GM21423 (cell line): ENCODE data around the gene HDAC7.

Experiments used
- ATAC-seq: cut with Tn5 transposase; IDR thresholded peaks from one replicate; pipeline ENCODE4 v1.9.1; 2021; ENCODE audit warnings: mild to moderate bottlenecking, moderate library complexity; ENCODE audit not compliant: unreplicated experiment

HDAC7 gene

DNA sequence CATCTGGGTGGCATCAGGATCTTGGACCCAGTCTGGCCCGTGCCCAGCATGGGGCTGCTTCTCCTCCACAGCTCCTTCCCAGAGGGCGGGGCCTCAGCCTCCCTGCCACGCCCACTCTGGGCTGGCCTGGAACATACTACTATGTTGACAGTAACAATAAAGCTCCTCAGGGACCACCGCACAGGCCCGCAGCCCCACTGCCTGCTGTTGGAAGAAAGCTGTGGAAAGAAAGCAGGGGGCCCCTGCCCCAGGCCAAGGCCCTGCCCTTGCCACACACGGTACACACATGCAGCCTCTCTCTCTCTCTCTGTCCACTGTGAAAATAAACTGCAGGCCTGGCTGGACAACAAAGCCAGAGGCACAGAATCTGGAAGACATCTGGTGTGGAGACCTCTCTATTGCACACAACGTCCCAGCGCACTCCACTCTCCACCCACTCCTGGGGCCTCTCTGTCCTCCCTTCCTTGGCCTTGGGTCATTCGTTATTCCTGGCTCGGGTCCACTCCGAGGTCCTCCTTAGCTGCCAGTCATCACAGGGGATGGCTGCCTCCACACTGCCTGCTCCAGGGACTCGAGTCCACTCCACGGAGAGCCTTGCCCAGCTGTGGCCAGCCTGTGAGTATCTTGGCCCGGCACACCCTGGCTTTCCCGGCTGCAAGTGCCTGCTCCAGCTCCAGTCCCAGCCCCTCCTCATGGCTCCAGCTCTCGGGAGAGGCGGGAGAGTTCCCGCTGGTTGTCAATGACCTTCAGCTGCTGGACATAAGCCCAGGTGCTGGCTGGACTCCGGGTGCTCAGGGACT, 82.6 kb downstream of the HDAC7 start:
- ATAC-seq: no peak

DNA sequence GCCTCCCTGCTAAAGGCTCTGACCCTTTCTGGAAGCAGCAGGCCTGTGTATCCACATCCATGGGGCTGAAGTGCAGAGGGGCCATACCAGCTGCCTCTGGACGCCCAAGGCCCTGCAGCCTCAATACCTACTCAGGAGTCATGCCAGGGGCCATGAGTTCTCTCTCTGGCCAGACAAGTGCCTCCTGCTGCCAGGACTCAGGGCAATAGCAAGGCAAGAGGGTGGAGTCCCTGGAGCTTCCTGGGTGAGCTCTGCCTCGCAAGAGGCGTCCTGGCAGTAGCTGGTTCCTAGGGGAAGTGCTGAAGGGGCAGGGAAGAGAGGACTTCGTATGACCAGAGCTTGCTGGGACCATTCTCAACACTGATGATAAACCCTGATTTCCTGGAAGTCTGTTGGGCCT, 83.5 kb downstream of the HDAC7 start:
- ATAC-seq: no peak

DNA sequence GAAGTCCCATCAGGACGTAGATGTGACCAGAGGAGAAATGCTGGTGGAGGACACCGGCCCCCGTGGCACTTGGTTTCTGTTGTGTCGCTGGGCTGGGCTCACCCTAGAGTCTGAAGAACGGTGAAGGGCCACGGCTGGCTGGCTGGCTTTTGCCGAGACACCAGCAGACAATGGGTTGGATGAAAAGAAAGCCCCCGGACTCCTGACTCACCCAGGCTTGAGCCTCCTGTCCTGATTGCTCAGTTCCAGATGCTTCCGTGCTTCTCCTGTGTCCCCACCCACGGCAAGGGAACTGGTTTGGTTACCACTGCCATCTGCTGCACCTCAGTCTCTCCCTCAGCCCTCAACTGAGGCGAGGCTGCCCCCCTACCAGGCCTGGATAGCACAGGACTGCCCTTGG, 84.1 kb downstream of the HDAC7 start:
- ATAC-seq: no peak

DNA sequence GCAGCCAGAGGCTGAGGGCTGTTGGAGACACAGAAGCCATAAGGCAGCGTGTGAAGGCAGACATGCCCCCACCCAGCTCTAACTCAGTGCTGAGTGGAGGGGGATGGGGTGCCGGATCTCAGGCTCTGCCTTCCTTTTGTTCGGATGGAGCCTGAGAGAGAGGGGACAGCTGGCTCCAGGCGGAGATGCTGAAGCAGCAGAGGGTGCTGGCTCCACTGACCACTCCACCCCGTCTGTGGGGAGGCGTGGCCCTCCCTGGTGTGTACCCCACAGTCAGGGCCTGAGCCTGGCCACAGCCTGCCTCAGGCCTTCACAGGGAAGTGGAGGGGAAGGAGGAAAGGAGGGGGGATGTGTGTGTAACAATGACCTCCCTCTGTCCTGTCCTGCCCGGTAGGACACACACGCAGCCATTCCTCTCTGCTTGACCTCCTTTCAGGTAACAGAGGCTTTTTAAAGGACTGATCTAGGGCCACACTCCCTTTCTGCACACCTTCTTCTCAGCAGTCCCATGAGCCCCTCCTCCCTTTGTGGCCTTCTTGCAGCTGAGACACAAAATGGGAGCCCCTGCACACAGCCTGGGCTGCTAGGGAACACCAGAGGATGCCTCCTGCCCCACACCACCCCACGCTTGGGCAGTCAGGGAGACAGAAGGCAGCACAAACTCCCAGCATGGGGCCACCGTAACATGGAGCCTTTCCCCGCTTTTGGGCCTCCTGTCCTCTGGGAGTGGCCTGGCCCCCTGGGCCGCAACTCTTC, 84.8 kb downstream of the HDAC7 start:
- ATAC-seq: no peak

DNA sequence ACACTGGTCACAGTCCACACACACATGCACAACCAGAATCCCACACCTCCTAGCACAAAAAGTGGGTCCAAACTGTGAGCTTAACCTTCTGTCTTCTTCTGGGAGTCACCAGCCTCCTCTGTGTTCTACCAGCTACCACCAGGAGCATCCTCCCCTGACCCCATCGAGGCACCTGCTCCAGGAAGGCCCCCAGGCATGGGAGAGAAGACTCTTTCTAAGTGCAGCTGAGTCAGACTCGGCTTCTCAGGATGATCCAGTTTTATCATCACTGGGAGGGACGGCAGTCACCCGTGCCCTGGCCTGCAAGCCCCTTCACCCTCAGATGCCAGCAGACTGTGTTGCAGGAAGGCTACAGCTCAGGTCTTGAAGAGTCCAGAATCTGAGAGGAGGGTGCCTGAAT, 86.6 kb downstream of the HDAC7 start:
- ATAC-seq: no peak
